ENCODE measurements around the gene BIN1.

The BIN1 gene

GRCh38 chr2:127101756-127102477 is 5.0 kb downstream of the BIN1 start:
- Histone ChIP-seq H3K27ac (ENCODE audit: low read depth, low read length) (no peak overlapping the region), H3K9me3 (ENCODE audit: low read length) (no peaks in the 10 kb centered on the region), H3K9ac (ENCODE audit: low read length) (no peak overlapping the region), H3K36me3 (ENCODE audit: insufficient read depth, low read length) (no peaks in the 10 kb centered on the region), H3K4me3 (ENCODE audit: low read depth in 1 of 2, low read length in 2 of 2) (no peak overlapping the region), H3K27me3 (ENCODE audit: control insufficient read depth in 1 of 2, insufficient read depth in 2 of 2, low read length in 2 of 2) (no peaks in the 10 kb centered on the region), H3K4me1 (ENCODE audit: insufficient read depth, low read length) (peaks cover 48% of the 10 kb centered on the region)

GRCh38 chr2:127101048-127101611 is 5.8 kb downstream of the BIN1 start:
- H3K4me3 ChIP-seq (ENCODE audit: low read depth in 1 of 2, low read length in 2 of 2), result no peak overlapping the region
- H3K9me3 ChIP-seq (ENCODE audit: low read length), result no peaks in the 10 kb centered on the region
- no peaks in the 10 kb centered on the region for H3K36me3 ChIP-seq (ENCODE audit: insufficient read depth, low read length)
- H3K27me3 ChIP-seq (ENCODE audit: control insufficient read depth in 1 of 2, insufficient read depth in 2 of 2, low read length in 2 of 2), result no peaks in the 10 kb centered on the region
- no peak overlapping the region for H3K9ac ChIP-seq (ENCODE audit: low read length)
- peaks cover 56% of the 10 kb centered on the region for H3K4me1 ChIP-seq (ENCODE audit: insufficient read depth, low read length)
- no peak overlapping the region for H3K27ac ChIP-seq (ENCODE audit: low read depth, low read length)

GRCh38 chr2:127100251-127101047 is 6.5 kb downstream of the BIN1 start:
- Histone ChIP-seq H3K4me3 (ENCODE audit: low read depth in 1 of 2, low read length in 2 of 2) (no peak overlapping the region), H3K27ac (ENCODE audit: low read depth, low read length) (no peak overlapping the region), H3K27me3 (ENCODE audit: control insufficient read depth in 1 of 2, insufficient read depth in 2 of 2, low read length in 2 of 2) (no peaks in the 10 kb centered on the region), H3K9ac (ENCODE audit: low read length) (no peak overlapping the region), H3K9me3 (ENCODE audit: low read length) (no peaks in the 10 kb centered on the region), H3K4me1 (ENCODE audit: insufficient read depth, low read length) (peaks cover 62% of the 10 kb centered on the region), H3K36me3 (ENCODE audit: insufficient read depth, low read length) (no peaks in the 10 kb centered on the region)

GRCh38 chr2:127098711-127099110 is 8.2 kb downstream of the BIN1 start:
- H3K4me3 ChIP-seq (ENCODE audit: low read depth in 1 of 2, low read length in 2 of 2), result no peak overlapping the region
- H3K36me3 ChIP-seq (ENCODE audit: insufficient read depth, low read length), result no peaks in the 10 kb centered on the region
- no peak overlapping the region for H3K27ac ChIP-seq (ENCODE audit: low read depth, low read length)
- H3K27me3 ChIP-seq (ENCODE audit: control insufficient read depth in 1 of 2, insufficient read depth in 2 of 2, low read length in 2 of 2), result no peaks in the 10 kb centered on the region
- no peak overlapping the region for H3K9ac ChIP-seq (ENCODE audit: low read length)
- no peaks in the 10 kb centered on the region for H3K9me3 ChIP-seq (ENCODE audit: low read length)
- peaks cover 62% of the 10 kb centered on the region for H3K4me1 ChIP-seq (ENCODE audit: insufficient read depth, low read length)

- Histone ChIP-seq H3K9me3 (ENCODE audit: low read length) (no peaks in the 10 kb centered on the region), H3K4me3 (ENCODE audit: low read depth in 1 of 2, low read length in 2 of 2) (no peak overlapping the region), H3K27ac (ENCODE audit: low read depth, low read length) (no peak overlapping the region), H3K4me1 (ENCODE audit: insufficient read depth, low read length) (peaks cover 59% of the 10 kb centered on the region), H3K27me3 (ENCODE audit: control insufficient read depth in 1 of 2, insufficient read depth in 2 of 2, low read length in 2 of 2) (no peaks in the 10 kb centered on the region), H3K9ac (ENCODE audit: low read length) (no peak overlapping the region), H3K36me3 (ENCODE audit: insufficient read depth, low read length) (no peaks in the 10 kb centered on the region)
These were observed 8.9 kb downstream of the BIN1 start for GRCh38 chr2:127097841-127098651.

- Histone ChIP-seq H3K4me1 (ENCODE audit: insufficient read depth, low read length) (peaks cover 55% of the 10 kb centered on the region), H3K9me3 (ENCODE audit: low read length) (no peaks in the 10 kb centered on the region), H3K9ac (ENCODE audit: low read length) (no peak overlapping the region), H3K27ac (ENCODE audit: low read depth, low read length) (no peak overlapping the region), H3K36me3 (ENCODE audit: insufficient read depth, low read length) (no peaks in the 10 kb centered on the region), H3K27me3 (ENCODE audit: control insufficient read depth in 1 of 2, insufficient read depth in 2 of 2, low read length in 2 of 2) (no peaks in the 10 kb centered on the region), H3K4me3 (ENCODE audit: low read depth in 1 of 2, low read length in 2 of 2) (no peak overlapping the region)
These were observed 9.5 kb downstream of the BIN1 start for GRCh38 chr2:127097471-127097765.

- Histone ChIP-seq H3K27me3 (ENCODE audit: control insufficient read depth in 1 of 2, insufficient read depth in 2 of 2, low read length in 2 of 2) (no peaks in the 10 kb centered on the region), H3K4me1 (ENCODE audit: insufficient read depth, low read length) (peaks cover 55% of the 10 kb centered on the region), H3K9me3 (ENCODE audit: low read length) (no peaks in the 10 kb centered on the region), H3K36me3 (ENCODE audit: insufficient read depth, low read length) (no peaks in the 10 kb centered on the region), H3K9ac (ENCODE audit: low read length) (no peak overlapping the region), H3K4me3 (ENCODE audit: low read depth in 1 of 2, low read length in 2 of 2) (no peak overlapping the region), H3K27ac (ENCODE audit: low read depth, low read length) (peak overlapping the region; percentile 39)
These were observed 10.1 kb downstream of the BIN1 start for GRCh38 chr2:127096718-127097470.

GRCh38 chr2:127096280-127096679 is 10.7 kb downstream of the BIN1 start:
- no peaks in the 10 kb centered on the region for H3K36me3 ChIP-seq (ENCODE audit: insufficient read depth, low read length)
- H3K9ac ChIP-seq (ENCODE audit: low read length), result no peak overlapping the region
- no peak overlapping the region for H3K4me3 ChIP-seq (ENCODE audit: low read depth in 1 of 2, low read length in 2 of 2)
- H3K9me3 ChIP-seq (ENCODE audit: low read length), result no peaks in the 10 kb centered on the region
- peaks cover 55% of the 10 kb centered on the region for H3K4me1 ChIP-seq (ENCODE audit: insufficient read depth, low read length)
- H3K27ac ChIP-seq (ENCODE audit: low read depth, low read length), result peak overlapping the region; percentile 39
- H3K27me3 ChIP-seq (ENCODE audit: control insufficient read depth in 1 of 2, insufficient read depth in 2 of 2, low read length in 2 of 2), result no peaks in the 10 kb centered on the region

- Histone ChIP-seq H3K9me3 (ENCODE audit: low read length) (no peaks in the 10 kb centered on the region), H3K27me3 (ENCODE audit: control insufficient read depth in 1 of 2, insufficient read depth in 2 of 2, low read length in 2 of 2) (no peaks in the 10 kb centered on the region), H3K4me1 (ENCODE audit: insufficient read depth, low read length) (peaks cover 55% of the 10 kb centered on the region), H3K4me3 (ENCODE audit: low read depth in 1 of 2, low read length in 2 of 2) (no peak overlapping the region), H3K27ac (ENCODE audit: low read depth, low read length) (no peak overlapping the region), H3K9ac (ENCODE audit: low read length) (no peak overlapping the region), H3K36me3 (ENCODE audit: insufficient read depth, low read length) (no peaks in the 10 kb centered on the region)
These were observed 11.2 kb downstream of the BIN1 start for GRCh38 chr2:127095784-127096183.

GRCh38 chr2:127095367-127095641 is 11.7 kb downstream of the BIN1 start:
- H3K9me3 ChIP-seq (ENCODE audit: low read length), result no peaks in the 10 kb centered on the region
- H3K36me3 ChIP-seq (ENCODE audit: insufficient read depth, low read length), result no peaks in the 10 kb centered on the region
- H3K4me1 ChIP-seq (ENCODE audit: insufficient read depth, low read length), result peaks cover 55% of the 10 kb centered on the region
- no peak overlapping the region for H3K27ac ChIP-seq (ENCODE audit: low read depth, low read length)
- H3K4me3 ChIP-seq (ENCODE audit: low read depth in 1 of 2, low read length in 2 of 2), result no peak overlapping the region
- H3K27me3 ChIP-seq (ENCODE audit: control insufficient read depth in 1 of 2, insufficient read depth in 2 of 2, low read length in 2 of 2), result no peaks in the 10 kb centered on the region
- no peak overlapping the region for H3K9ac ChIP-seq (ENCODE audit: low read length)
